ENCODE data around the gene OR9I1. TPM values are rescaled to one million over a fixed set of nuclear protein-coding genes. Genes with fewer than 3 reads are reported as not detected.

The OR9I1 gene
- total and polyA plus RNA-seq, 2 of the 13 experiments (the other 11 are each of a cell fraction or from before 2014, with no cell fraction given) = not detected

DNA sequence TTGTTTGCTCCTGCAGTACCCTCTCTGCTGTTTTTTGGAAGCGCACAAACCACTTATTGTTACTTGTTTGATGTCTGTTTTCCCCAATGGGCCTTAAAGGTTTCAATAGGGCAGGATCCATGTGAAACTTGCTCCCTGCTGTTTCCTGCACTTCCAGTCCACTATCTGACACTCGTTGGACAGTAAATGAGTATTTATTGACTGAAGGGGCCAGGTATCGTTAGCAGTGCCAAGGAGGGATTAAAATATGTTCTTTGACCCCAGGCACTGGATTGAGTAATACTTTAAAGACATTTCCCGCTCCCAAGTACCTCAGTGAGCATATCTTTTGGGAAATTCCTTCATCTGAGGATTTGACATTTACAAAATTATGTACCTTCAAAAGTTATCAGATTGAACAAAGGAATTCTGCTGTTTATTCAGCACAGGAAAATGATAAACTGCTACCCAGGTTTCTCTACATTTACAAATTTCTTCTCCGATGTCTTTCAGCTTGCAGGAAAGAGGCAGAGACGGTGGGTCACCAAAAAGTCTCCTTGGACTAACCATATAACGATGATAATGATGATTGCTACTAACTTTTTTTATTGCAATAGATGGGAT lies 40.3 kb upstream of the OR9I1 start (continued):
- TF ChIP-seq, protein P1, sequence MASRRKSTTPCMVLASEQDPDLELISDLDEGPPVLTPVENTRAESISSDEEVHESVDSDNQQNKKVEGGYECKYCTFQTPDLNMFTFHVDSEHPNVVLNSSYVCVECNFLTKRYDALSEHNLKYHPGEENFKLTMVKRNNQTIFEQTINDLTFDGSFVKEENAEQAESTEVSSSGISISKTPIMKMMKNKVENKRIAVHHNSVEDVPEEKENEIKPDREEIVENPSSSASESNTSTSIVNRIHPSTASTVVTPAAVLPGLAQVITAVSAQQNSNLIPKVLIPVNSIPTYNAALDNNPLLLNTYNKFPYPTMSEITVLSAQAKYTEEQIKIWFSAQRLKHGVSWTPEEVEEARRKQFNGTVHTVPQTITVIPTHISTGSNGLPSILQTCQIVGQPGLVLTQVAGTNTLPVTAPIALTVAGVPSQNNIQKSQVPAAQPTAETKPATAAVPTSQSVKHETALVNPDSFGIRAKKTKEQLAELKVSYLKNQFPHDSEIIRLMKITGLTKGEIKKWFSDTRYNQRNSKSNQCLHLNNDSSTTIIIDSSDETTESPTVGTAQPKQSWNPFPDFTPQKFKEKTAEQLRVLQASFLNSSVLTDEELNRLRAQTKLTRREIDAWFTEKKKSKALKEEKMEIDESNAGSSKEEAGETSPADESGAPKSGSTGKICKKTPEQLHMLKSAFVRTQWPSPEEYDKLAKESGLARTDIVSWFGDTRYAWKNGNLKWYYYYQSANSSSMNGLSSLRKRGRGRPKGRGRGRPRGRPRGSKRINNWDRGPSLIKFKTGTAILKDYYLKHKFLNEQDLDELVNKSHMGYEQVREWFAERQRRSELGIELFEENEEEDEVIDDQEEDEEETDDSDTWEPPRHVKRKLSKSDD (CRISPR knock-in tag; IDR thresholded peaks at IDR 0.05; ENCODE audit: low read depth) = no peak; the same call in 1 of the 2 replicates
- TF ChIP-seq CHD4 (IDR thresholded peaks at IDR 0.05; ENCODE audit: borderline replicate concordance, low read length) (peak; percentile 81; the same call in 1 of the 2 replicates), TCF7 (IDR thresholded peaks at IDR 0.05; ENCODE audit: low read depth) (peak; percentile 96), ZNF569 (CRISPR knock-in tag; IDR thresholded peaks at IDR 0.05; ENCODE audit: borderline replicate concordance) (no peak), CBX1 (IDR thresholded peaks at IDR 0.05; ENCODE audit: low read depth) (no peak), ZNF274 (CRISPR knock-in tag; IDR thresholded peaks at IDR 0.05) (no peak), SRSF9 (IDR thresholded peaks at IDR 0.05; ENCODE audit: borderline replicate concordance, insufficient read depth, low read depth, low read length, poor library complexity, severe bottlenecking) (no peak), ISX (CRISPR knock-in tag; conservative IDR thresholded peaks at IDR 0.05) (no peak), TEAD3 (CRISPR knock-in tag; optimal IDR thresholded peaks at IDR 0.05; ENCODE audit: borderline replicate concordance) (peak; percentile 80), ATF1 (CRISPR knock-in tag; IDR thresholded peaks at IDR 0.05) (peak; percentile 59), ZNF33A (CRISPR knock-in tag; IDR thresholded peaks at IDR 0.05; ENCODE audit: borderline replicate concordance) (no peak)
- TF ChIP-seq, protein P2, sequence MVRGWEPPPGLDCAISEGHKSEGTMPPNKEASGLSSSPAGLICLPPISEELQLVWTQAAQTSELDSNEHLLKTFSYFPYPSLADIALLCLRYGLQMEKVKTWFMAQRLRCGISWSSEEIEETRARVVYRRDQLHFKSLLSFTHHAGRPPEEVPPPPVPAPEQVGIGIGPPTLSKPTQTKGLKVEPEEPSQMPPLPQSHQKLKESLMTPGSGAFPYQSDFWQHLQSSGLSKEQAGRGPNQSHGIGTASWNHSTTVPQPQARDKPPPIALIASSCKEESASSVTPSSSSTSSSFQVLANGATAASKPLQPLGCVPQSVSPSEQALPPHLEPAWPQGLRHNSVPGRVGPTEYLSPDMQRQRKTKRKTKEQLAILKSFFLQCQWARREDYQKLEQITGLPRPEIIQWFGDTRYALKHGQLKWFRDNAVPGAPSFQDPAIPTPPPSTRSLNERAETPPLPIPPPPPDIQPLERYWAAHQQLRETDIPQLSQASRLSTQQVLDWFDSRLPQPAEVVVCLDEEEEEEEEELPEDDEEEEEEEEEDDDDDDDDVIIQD (CRISPR knock-in tag; IDR thresholded peaks at IDR 0.05; ENCODE audit: low read depth) = peak; percentile 74; the same call in 1 of the 2 replicates
- TF ChIP-seq, protein P3, sequence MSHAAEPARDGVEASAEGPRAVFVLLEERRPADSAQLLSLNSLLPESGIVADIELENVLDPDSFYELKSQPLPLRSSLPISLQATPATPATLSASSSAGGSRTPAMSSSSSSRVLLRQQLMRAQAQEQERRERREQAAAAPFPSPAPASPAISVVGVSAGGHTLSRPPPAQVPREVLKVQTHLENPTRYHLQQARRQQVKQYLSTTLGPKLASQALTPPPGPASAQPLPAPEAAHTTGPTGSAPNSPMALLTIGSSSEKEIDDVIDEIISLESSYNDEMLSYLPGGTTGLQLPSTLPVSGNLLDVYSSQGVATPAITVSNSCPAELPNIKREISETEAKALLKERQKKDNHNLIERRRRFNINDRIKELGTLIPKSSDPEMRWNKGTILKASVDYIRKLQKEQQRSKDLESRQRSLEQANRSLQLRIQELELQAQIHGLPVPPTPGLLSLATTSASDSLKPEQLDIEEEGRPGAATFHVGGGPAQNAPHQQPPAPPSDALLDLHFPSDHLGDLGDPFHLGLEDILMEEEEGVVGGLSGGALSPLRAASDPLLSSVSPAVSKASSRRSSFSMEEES (CRISPR knock-in tag; IDR thresholded peaks at IDR 0.05) = peak; percentile 60; the same call in 1 of the 2 replicates
- TF ChIP-seq, protein P4, sequence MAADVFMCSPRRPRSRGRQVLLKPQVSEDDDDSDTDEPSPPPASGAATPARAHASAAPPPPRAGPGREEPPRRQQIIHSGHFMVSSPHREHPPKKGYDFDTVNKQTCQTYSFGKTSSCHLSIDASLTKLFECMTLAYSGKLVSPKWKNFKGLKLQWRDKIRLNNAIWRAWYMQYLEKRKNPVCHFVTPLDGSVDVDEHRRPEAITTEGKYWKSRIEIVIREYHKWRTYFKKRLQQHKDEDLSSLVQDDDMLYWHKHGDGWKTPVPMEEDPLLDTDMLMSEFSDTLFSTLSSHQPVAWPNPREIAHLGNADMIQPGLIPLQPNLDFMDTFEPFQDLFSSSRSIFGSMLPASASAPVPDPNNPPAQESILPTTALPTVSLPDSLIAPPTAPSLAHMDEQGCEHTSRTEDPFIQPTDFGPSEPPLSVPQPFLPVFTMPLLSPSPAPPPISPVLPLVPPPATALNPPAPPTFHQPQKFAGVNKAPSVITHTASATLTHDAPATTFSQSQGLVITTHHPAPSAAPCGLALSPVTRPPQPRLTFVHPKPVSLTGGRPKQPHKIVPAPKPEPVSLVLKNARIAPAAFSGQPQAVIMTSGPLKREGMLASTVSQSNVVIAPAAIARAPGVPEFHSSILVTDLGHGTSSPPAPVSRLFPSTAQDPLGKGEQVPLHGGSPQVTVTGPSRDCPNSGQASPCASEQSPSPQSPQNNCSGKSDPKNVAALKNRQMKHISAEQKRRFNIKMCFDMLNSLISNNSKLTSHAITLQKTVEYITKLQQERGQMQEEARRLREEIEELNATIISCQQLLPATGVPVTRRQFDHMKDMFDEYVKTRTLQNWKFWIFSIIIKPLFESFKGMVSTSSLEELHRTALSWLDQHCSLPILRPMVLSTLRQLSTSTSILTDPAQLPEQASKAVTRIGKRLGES (CRISPR knock-in tag; IDR thresholded peaks at IDR 0.05; ENCODE audit: borderline replicate concordance) = no peak
- TF ChIP-seq, protein P5, sequence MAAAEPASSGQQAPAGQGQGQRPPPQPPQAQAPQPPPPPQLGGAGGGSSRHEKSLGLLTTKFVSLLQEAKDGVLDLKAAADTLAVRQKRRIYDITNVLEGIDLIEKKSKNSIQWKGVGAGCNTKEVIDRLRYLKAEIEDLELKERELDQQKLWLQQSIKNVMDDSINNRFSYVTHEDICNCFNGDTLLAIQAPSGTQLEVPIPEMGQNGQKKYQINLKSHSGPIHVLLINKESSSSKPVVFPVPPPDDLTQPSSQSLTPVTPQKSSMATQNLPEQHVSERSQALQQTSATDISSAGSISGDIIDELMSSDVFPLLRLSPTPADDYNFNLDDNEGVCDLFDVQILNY (CRISPR knock-in tag; conservative IDR thresholded peaks at IDR 0.05) = 0 out of 2 replicates have a peak, but pooled peaks have one; percentile 38
- TF ChIP-seq, protein P6, sequence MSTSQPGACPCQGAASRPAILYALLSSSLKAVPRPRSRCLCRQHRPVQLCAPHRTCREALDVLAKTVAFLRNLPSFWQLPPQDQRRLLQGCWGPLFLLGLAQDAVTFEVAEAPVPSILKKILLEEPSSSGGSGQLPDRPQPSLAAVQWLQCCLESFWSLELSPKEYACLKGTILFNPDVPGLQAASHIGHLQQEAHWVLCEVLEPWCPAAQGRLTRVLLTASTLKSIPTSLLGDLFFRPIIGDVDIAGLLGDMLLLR (CRISPR knock-in tag; IDR thresholded peaks at IDR 0.05) = no peak
